Gastroesophageal sphincter (tissue), 4 donors: ENCODE data around the gene LTBP1. TPM values are rescaled to one million over a fixed set of nuclear protein-coding genes. Genes with fewer than 3 reads are reported as not detected.
"Not testable (repeated sequence)": the region's sequence is repeated elsewhere in the genome, so short reads cannot be mapped to it uniquely, and the experiment has no call there.

Source experiments
- ATAC-seq: fragments of 150-250 bp; one replicate; pipeline ENCODE4 v1.9.1; 2016; ENCODE audit warnings: mild to moderate bottlenecking, moderate library complexity
- H3K27ac ChIP-seq, 4 donors: fragments of 200-600 bp; sonication (generic) in 3 of 4; 1 replicate in 3 of 4; 2 replicates in 1 of 4; pipeline ENCODE4 v1.5.1; 2016 to 2019
- H3K27me3 ChIP-seq: fragments of 200-600 bp; sonication (generic); one replicate; pipeline ENCODE4 v1.5.1; 2019
- H3K36me3 ChIP-seq, 2 donors: fragments of 200-600 bp; sonication (generic); one replicate each; pipeline ENCODE4 v1.5.1; 2019; ENCODE audit warnings: control low read depth in 1 of 2
- H3K4me1 ChIP-seq, 3 donors: fragments of 200-600 bp; sonication (generic); 1 replicate in 2 of 3; 2 replicates in 1 of 3; pipeline ENCODE4 v1.5.1; 2016 to 2019; ENCODE audit warnings: control low read depth in 2 of 3
- H3K4me3 ChIP-seq, 2 donors: fragments of 200-600 bp; sonication (generic); one replicate each; pipeline ENCODE4 v1.5.1; 2019; ENCODE audit warnings: mild to moderate bottlenecking in 1 of 2, moderate library complexity in 1 of 2
- H3K9me3 ChIP-seq, 3 donors: fragments of 200-600 bp; sonication (generic); one replicate each; pipeline ENCODE4 v1.5.1; 2017 to 2019; ENCODE audit warnings: control low read depth in 2 of 3
- CTCF ChIP-seq, 4 experiments: fragments of 200-600 bp in 2 of 4; fragments of 450-650 bp in 2 of 4; sonication (generic) in 1 of 4; IDR thresholded peaks; one replicate each; pipeline ENCODE4 v1.5.1; 2017 to 2019; ENCODE audit warnings: antibody characterized with exemption in 4 of 4, mild to moderate bottlenecking in 2 of 4, moderate library complexity in 2 of 4
- EP300 ChIP-seq: sonication (generic); formaldehyde crosslinking; IDR thresholded peaks from one replicate; pipeline ENCODE4 v1.6.1; 2017; ENCODE audit warnings: antibody characterized with exemption, mild to moderate bottlenecking
- POLR2A ChIP-seq, 2 donors: fragments of 450-650 bp; IDR thresholded peaks; one replicate each; pipeline ENCODE4 v1.6.1; 2017; ENCODE audit warnings: antibody characterized with exemption in 2 of 2, mild to moderate bottlenecking in 2 of 2, moderate library complexity in 1 of 2
- POLR2AphosphoS5 ChIP-seq: sonication (generic); formaldehyde crosslinking; IDR thresholded peaks from one replicate; pipeline ENCODE4 v1.6.1; 2017; ENCODE audit warnings: antibody characterized with exemption
- WGBS, 2 donors: methylation state at CpG; one replicate each; pipeline ENCODE4 v1.1.5; 2018; ENCODE audit warnings: low coverage in 1 of 2; 5-methylcytosine and 5-hydroxymethylcytosine counted together
- total RNA-seq, 4 donors: library from RNA; depleted of rRNA; stranded (reverse); fragments of >200 nt; gene quantifications; one replicate each; pipeline ENCODE4 v1.1.0, GENCODE V29; 2016

Gene LTBP1
- total RNA-seq, 4 donors from 2014 or later: 238 to 493 (median 378) TPM

GRCh38 chr2:33166287-33166881, 219.6 kb downstream of the LTBP1 start:
- Histone ChIP-seq H3K4me3 (no peak overlapping the region), H3K27ac (no peak overlapping the region), H3K4me1 (peaks cover 0 to 54% (median 5%) of the 10 kb centered on the region in 3 donors), H3K9me3 (no peaks in the 10 kb centered on the region), H3K36me3 (peaks cover 0 to 4% of the 10 kb centered on the region in 2 donors), H3K27me3 (no peaks in the 10 kb centered on the region)
- TF ChIP-seq CTCF (IDR thresholded peaks at IDR 0.05) (no peak), POLR2A (IDR thresholded peaks at IDR 0.05) (no peak), EP300 (no peak), POLR2AphosphoS5 (no peak)
- WGBS, 2 donors: 42 to 55% methylated on average over 5 of the region's 5 CpGs
- ATAC-seq: no peak

GRCh38 chr2:33167622-33168245, 221.0 kb downstream of the LTBP1 start:
- Histone ChIP-seq H3K4me1 (peaks cover 0 to 54% (median 5%) of the 10 kb centered on the region in 3 donors), H3K27ac (no peak overlapping the region), H3K4me3 (no peak overlapping the region), H3K27me3 (no peaks in the 10 kb centered on the region), H3K9me3 (no peaks in the 10 kb centered on the region), H3K36me3 (peaks cover 0 to 2% of the 10 kb centered on the region in 2 donors)
- TF ChIP-seq EP300: no peak
- TF ChIP-seq CTCF (IDR thresholded peaks at IDR 0.05): no peak
- no peak for TF ChIP-seq POLR2A (IDR thresholded peaks at IDR 0.05)
- TF ChIP-seq POLR2AphosphoS5: no peak
- WGBS, 2 donors: 61 to 86% methylated on average over 3 of the region's 3 CpGs
- no peak for ATAC-seq

- Histone ChIP-seq H3K9me3 (no peaks in the 10 kb centered on the region), H3K36me3 (no peaks in the 10 kb centered on the region), H3K27ac (no peak overlapping the region), H3K4me3 (no peak overlapping the region), H3K4me1 (peaks cover 0 to 54% (median 5%) of the 10 kb centered on the region in 3 donors), H3K27me3 (no peaks in the 10 kb centered on the region)
- ATAC-seq: no peak
- TF ChIP-seq POLR2A (IDR thresholded peaks at IDR 0.05): no peak
- no peak for TF ChIP-seq EP300
- TF ChIP-seq POLR2AphosphoS5: no peak
- TF ChIP-seq CTCF (IDR thresholded peaks at IDR 0.05): no peak
Measured at GRCh38 chr2:33168425-33168824, 221.7 kb downstream of the LTBP1 start.

GRCh38 chr2:33168922-33169321, 222.2 kb downstream of the LTBP1 start:
- Histone ChIP-seq H3K36me3 (no peaks in the 10 kb centered on the region), H3K4me1 (peaks cover 0 to 54% (median 5%) of the 10 kb centered on the region in 3 donors), H3K27me3 (no peaks in the 10 kb centered on the region), H3K4me3 (no peak overlapping the region), H3K27ac (no peak overlapping the region), H3K9me3 (no peaks in the 10 kb centered on the region)
- WGBS, 2 donors: 48 to 49% methylated on average over 3 to 4 of the region's 4 CpGs
- ATAC-seq: no peak
- no peak for TF ChIP-seq POLR2AphosphoS5

GRCh38 chr2:33170251-33170650, 223.5 kb downstream of the LTBP1 start:
- not testable (repeated sequence) for H3K27ac ChIP-seq, H3K27me3 ChIP-seq, H3K9me3 ChIP-seq, H3K4me3 ChIP-seq, H3K36me3 ChIP-seq, ATAC-seq
- H3K4me1 ChIP-seq: peaks cover 0 to 45% (median 5%) of the 10 kb centered on the region in 3 donors
- WGBS, 2 donors: no CpG with 5 or more reads among the region's 16 CpGs

- no peaks in the 10 kb centered on the region for H3K4me1 ChIP-seq
- H3K36me3 ChIP-seq: peaks cover 0 to 11% of the 10 kb centered on the region in 2 donors
- H3K27ac ChIP-seq: no peak overlapping the region
- TF ChIP-seq EP300 (no peak), POLR2A (IDR thresholded peaks at IDR 0.05) (no peak), POLR2AphosphoS5 (no peak), CTCF (IDR thresholded peaks at IDR 0.05) (no peak)
- WGBS, 2 donors: 22 to 92% methylated on average over 1 of the region's 1 CpG
- H3K9me3 ChIP-seq: no peaks in the 10 kb centered on the region
- no peaks in the 10 kb centered on the region for H3K27me3 ChIP-seq
- no peak for ATAC-seq
- no peak overlapping the region for H3K4me3 ChIP-seq
Measured at GRCh38 chr2:33177627-33178026, 230.9 kb downstream of the LTBP1 start.
